Stimulated activated CD4-positive, alpha-beta T cell treated with anti-CD3 and anti-CD28 coated beads, Interleukin-1b, Interleukin-23, amount 100 ng/mL, for 48 hours (primary cell): ENCODE results near the gene HBA1.
"Not testable (repeated sequence)": the region's sequence is repeated elsewhere in the genome, so short reads cannot be mapped to it uniquely, and the experiment has no call there.

Experiments used
- DNase-seq: peaks from one replicate; pipeline ENCODE4 v3.0.0-alpha.2; 2020

The HBA1 gene

DNA sequence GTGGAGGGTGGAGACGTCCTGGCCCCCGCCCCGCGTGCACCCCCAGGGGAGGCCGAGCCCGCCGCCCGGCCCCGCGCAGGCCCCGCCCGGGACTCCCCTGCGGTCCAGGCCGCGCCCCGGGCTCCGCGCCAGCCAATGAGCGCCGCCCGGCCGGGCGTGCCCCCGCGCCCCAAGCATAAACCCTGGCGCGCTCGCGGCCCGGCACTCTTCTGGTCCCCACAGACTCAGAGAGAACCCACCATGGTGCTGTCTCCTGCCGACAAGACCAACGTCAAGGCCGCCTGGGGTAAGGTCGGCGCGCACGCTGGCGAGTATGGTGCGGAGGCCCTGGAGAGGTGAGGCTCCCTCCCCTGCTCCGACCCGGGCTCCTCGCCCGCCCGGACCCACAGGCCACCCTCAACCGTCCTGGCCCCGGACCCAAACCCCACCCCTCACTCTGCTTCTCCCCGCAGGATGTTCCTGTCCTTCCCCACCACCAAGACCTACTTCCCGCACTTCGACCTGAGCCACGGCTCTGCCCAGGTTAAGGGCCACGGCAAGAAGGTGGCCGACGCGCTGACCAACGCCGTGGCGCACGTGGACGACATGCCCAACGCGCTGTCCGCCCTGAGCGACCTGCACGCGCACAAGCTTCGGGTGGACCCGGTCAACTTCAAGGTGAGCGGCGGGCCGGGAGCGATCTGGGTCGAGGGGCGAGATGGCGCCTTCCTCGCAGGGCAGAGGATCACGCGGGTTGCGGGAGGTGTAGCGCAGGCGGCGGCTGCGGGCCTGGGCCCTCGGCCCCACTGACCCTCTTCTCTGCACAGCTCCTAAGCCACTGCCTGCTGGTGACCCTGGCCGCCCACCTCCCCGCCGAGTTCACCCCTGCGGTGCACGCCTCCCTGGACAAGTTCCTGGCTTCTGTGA lies at the start of gene HBA1:
Gene HBA1 (plus strand): TSS at position 204 of the 906 bp plus-strand sequence. CDS start 37 bp downstream, at position 241.
- not testable (repeated sequence) for DNase-seq

GRCh38 chr16:129075-129474 lies 47.4 kb upstream of the HBA1 start:
- DNase-seq = no peak

- DNase-seq = no peak
Observed at GRCh38 chr16:130533-131173, 45.8 kb upstream of the HBA1 start.

DNA sequence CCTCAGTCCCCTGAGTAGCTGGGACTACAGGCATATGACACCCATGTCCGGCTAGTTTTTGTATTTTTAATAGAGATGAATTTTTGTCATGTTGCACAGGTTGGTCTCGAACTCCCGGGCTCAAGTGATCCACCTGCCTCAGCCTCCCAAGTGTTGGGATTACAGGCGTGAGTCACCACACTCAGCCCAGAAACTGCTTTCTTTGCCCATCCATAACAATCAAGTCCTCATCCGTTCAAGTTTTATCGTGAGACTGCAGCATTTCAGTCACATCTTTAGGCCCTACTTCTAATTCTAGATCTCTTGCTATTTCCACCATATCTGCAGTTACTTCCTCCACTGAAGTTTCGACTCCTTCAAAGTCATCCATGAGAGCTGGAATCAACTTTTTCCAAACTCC lies 44.4 kb upstream of the HBA1 start:
- no peak for DNase-seq

- no peak for DNase-seq
Observed at GRCh38 chr16:133716-134115, 42.8 kb upstream of the HBA1 start.

DNA sequence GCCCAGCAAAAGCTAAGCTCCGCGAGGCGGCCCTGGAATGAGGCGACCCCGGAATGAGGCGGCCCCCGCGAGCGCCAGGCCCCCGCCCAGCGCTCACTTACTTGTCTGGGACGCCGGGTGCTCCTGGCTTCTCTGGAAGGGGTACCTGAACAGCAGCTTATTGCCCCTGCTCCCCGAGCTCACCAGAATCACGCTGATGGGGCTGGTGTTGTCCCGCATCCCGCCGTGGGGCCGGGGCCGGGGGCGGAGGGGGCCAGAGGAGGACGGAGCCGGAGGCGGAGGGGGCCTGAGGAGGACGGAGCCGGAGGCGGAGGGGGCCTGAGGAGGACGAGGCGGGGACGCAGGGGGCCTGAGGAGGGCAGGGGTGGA lies 38.4 kb upstream of the HBA1 start:
- peak; percentile 25 for DNase-seq

DNA sequence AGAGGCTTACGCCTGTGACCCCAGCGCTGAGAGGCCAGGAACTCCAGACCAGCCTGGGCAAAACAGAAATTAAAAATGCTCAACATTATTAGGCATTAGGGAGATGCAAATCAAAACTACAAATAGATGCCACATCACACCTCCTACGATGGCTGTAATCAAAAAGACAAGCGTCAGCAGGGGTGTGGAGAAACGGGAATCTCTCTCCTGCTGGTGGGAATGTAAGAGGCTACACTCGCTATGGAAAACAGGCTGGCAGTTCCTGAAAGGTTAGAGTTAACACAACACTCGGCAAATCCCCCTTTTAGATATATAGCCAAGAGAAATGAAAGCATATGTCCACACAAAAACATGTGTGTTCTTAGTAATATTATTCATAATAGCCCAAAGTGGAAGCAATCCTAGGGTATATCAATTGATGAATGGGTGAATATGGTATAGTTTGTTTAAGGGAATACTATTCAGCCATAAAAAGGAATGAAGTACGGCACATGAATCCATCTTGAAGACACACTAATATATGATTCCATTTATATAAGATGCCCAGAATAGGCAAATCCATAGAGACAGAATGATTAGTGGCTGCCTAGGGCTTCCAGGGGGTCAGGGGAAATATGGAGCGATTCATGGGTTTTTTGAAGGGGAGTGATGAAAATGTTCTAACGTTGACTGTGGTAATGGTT lies 36.2 kb upstream of the HBA1 start:
- no peak for DNase-seq

GRCh38 chr16:142405-142967 lies 34.0 kb upstream of the HBA1 start:
- DNase-seq = no peak

DNA sequence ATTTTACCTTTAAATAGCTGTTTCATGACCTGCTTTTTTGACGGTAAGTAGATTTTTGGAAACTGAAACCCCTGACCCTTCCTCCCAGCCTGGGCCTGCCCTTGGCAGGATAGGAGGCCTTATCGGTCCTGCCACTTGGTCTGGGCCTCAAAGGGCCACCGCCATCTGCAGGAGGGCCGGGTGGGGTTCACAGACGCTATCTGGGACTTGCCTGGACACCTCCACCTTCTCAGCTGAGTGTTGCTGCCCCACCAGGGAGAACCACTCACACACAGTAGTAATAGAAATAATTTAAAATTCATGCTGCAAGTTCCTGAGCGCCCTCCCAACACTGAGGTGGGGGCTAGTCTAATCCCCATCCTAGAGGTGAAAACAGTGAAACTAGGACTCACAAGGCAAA lies 33.4 kb upstream of the HBA1 start:
- DNase-seq = no peak

DNA sequence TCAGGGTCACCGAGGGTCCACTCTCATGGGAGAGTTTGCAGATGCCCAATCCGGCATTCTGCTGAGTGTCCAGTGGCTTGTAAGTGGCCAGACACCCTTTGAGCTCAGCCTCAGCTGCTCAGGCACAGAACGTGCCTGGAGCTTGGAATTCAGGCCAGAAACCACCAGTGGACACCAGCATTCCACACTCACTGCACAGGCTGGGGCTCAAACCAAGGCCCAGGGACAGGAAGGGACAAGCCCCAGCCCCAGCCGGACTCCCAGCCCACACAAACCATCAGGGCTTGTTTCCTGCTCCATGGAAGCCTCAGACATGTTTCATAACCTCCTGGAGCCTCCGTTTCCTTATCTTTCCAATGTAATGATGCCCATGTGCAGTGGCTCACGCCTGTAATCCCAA lies 33.0 kb upstream of the HBA1 start:
- no peak for DNase-seq

GRCh38 chr16:144797-145252 lies 31.7 kb upstream of the HBA1 start:
- DNase-seq = no peak

DNA sequence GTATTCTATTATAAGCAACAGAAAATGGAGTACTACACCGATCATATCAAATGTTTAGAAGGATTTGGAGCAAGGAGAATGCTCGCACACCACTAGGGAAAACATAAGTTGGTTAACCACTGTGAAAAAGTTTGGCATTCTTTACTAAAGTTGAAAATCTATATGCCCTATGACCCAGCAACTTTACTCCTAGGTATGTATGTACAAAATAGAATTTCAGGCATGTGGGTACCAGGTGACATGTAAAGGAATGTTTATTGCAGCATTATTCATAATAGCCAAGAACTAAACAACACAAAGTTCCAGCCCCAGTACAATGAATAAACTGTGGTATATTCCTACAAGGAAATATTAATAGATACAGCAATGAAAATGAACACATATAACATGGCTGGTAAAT lies 29.8 kb upstream of the HBA1 start:
- DNase-seq = no peak

DNA sequence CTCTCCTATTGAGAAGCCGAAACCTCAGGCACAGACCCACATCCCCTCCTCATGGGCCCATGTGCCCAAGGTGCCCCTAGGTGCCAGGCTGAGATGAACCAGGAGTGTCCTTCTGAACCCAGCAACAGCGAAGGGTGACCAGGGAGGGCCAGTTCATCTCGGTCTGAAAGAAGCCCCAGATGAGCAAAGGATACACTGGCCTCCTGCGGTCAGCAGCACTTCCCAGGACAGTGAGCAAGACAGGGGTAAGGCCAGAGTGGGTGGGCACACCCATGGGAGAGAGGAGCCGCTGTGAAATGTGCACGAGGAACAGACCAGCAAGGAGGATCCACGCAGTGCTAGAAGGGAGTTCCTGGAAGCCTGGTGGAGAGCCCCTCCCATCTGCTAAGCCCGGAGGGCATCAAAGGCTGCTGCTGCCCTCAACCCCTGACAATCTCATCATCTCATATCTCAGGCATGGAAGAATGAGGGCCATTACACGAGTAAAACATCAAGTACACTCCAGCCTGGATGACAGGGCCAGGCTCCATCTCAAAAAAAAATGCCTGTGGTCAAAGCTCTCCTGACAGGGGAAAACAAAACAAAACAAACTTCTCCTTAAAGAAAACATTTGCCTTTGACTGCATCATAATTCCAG lies 27.3 kb upstream of the HBA1 start:
- no peak for DNase-seq

- no peak for DNase-seq
Observed at GRCh38 chr16:152141-153128, 24.0 kb upstream of the HBA1 start, which contains the start of gene HBZ. Gene HBZ (plus strand): TSS chr16:152644. CDS start chr16:152910, 266 bp downstream.

DNA sequence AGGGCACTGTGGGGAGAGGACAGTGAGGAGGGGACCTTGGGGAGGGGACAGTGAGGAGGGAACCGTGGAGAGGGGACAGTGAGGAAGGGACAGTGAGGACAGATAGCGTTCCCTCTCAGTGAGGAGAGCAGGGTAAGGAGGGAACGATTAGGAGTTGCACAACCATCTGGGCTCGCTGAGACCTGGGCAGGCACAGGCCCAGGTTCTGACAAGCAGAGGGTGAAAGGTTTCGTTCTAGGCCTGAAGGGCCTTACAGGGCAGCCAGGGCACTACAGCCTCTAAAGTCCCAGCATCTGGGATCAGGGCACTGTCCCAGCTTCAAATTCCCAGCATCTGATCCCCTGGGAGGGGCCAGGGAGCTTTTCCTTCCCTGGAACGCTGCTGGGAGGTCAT lies 23.4 kb upstream of the HBA1 start:
- not testable (repeated sequence) for DNase-seq

GRCh38 chr16:153550-154216 lies 22.8 kb upstream of the HBA1 start:
- not testable (repeated sequence) for DNase-seq

GRCh38 chr16:154217-155030 lies 22.1 kb upstream of the HBA1 start:
- DNase-seq = peak; percentile 22

DNA sequence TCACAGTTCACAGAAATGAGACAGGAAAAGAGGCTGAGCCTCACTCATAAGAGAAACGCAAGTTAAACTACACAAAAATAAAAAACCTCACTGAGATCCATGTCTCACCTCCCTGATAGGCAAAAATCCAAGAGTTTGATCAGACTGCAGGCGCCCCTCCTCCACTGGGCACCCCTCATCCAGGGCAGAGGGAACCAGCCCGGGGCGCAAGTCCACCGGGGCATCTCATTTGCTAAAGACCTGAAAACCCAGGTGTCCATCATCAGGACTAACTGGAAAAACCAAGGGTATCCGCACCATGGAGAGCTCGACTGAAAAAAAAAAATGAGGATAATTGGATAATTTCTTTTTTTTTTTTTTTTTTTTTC lies 21.5 kb upstream of the HBA1 start:
- no peak for DNase-seq

- no peak for DNase-seq
Observed at GRCh38 chr16:159136-159849, 17.2 kb upstream of the HBA1 start.
